Stomach smooth muscle (tissue), 2 donors: Measurements from ENCODE around the gene HOXC13.

ENCODE experiments used
- H3K27ac ChIP-seq: one replicate; pipeline ENCODE4 v1.7.0; 2013; ENCODE audit warnings: mild to moderate bottlenecking, low read length, inconsistent platforms
- H3K27me3 ChIP-seq, 2 donors: one replicate each; pipeline ENCODE4 v1.7.0; 2013; ENCODE audit warnings: low read length in 2 of 2; ENCODE audit not compliant: insufficient read depth in 2 of 2, control insufficient read depth in 1 of 2
- H3K36me3 ChIP-seq, 2 donors: one replicate each; pipeline ENCODE4 v1.7.0; 2013; ENCODE audit warnings: low read length in 2 of 2; ENCODE audit not compliant: control insufficient read depth in 2 of 2, insufficient read depth in 2 of 2
- H3K4me1 ChIP-seq: one replicate; pipeline ENCODE4 v1.7.0; 2013; ENCODE audit warnings: low read length; ENCODE audit not compliant: control insufficient read depth, insufficient read depth
- H3K4me3 ChIP-seq, 2 donors: one replicate each; pipeline ENCODE4 v1.7.0; 2013; ENCODE audit warnings: low read length in 2 of 2
- H3K9ac ChIP-seq, 2 donors: one replicate each; pipeline ENCODE4 v1.7.0; 2013; ENCODE audit warnings: low read length in 2 of 2, mild to moderate bottlenecking in 1 of 2
- H3K9me3 ChIP-seq, 2 donors: one replicate each; pipeline ENCODE4 v1.7.0; 2013; ENCODE audit warnings: low read length in 2 of 2; ENCODE audit not compliant: control insufficient read depth in 2 of 2
- donor health status: healthy.
- donor health status: Pancreatic carcinoma.

The HOXC13 gene

DNA sequence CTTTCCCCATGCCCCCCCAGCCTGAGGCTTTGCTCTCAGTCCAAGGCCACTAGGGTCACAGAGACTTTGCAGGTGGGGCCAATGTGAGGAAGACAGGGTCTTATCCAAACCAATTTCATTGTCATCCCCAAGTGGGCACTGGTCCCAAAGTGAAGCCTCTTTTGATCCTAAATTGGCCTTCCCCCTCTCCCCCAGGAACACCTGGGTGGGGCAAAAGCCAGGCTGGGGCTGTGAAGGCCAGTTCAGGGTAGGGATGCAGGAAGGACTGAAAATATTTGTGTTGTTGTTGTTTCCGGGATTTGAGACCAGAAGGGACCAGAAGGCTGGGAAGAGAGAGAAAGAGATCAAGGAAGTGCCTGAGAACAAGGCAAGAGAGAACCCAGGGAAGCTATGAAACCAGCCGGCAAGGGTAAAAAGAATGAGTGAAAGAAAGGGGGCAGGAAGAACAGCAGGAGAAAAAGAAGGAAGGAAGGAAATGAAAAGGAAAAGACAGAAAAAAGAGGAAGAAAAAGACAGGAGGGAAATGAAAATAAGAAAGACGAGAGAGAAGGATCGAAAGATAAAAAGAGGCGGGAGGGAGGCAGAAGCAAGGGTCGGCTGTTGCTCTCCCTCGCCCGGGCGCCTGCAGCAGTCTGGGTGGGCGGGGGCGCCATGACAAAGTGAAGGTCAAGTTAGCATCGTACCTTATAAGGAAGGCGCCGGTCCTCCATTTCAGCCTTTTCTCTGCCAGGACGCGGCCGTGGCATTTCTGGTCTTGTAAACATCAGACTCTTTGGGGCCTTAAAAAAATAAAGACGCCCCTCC is 26.9 kb downstream of the HOXC13 start:
- Histone ChIP-seq H3K9ac (no peak overlapping the region), H3K36me3 (no peaks in the 10 kb centered on the region), H3K27ac (no peak overlapping the region), H3K4me1 (peaks cover 9% of the 10 kb centered on the region), H3K27me3 (peaks cover 96 to 100% of the 10 kb centered on the region in 2 donors), H3K9me3 (peaks cover 0 to 2% of the 10 kb centered on the region in 2 donors), H3K4me3 (no peak overlapping the region)

DNA sequence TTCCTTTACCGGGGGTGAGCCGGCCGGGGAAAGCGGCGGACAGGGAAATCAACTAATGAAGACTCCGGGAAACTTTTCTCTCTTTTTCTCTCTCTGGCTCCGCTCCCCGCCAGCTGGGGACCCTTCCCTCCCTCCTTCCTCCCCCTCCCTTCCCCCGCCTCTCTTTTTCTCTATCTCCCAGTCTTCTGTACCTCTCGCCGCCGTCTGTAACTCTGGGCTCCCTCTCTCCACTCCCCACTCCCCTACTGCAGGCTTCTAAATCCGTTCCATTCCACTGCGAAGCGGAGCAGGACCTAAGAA is 27.4 kb downstream of the HOXC13 start:
- Histone ChIP-seq H3K9ac (no peak overlapping the region), H3K36me3 (no peaks in the 10 kb centered on the region), H3K27me3 (peaks cover 96 to 100% of the 10 kb centered on the region in 2 donors), H3K9me3 (peaks cover 0 to 2% of the 10 kb centered on the region in 2 donors), H3K4me3 (no peak overlapping the region), H3K4me1 (peaks cover 7% of the 10 kb centered on the region), H3K27ac (no peak overlapping the region)

DNA sequence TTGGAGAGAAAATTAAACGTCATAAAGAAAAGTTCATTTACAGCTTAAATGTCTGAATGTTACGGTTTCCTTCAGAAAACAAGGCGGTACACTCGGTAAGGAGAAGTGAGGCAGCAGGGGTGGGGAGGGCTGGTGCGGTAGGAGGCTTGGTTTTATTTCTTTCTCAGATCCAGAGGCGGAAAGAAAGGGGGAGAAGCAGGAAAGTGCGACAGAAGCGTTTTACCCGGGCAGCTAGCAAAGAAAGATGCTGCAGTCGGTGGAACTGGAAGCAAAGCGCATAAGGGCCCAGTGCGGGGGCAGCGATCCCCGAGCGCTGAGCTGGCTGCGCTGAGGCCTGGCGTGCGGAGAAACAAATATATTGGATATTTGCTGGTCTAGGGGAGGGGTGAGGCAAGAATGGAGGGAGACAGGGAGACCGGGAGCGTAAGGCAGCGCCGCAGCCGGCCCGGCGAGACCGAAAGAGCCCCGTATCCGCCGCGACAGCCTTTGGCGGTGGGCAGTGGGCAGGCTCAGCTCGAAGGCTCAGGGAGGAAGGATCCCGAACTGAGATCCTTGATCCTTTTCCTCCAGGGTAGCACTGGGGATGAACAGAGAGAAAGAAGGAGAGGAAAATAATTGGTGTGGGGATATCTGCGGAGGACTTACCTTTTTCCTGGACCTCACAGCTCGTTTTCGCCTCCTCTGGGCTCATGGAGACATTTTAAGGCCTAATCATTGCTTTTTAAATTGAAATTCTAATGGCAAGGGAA is 27.9 kb downstream of the HOXC13 start:
- Histone ChIP-seq H3K27ac (no peak overlapping the region), H3K9ac (no peak overlapping the region), H3K4me3 (peak overlapping the region in 1 of 2 donors; percentile 15), H3K27me3 (peaks cover 96 to 100% of the 10 kb centered on the region in 2 donors), H3K36me3 (no peaks in the 10 kb centered on the region), H3K9me3 (peaks cover 0 to 2% of the 10 kb centered on the region in 2 donors), H3K4me1 (peaks cover 6% of the 10 kb centered on the region)

DNA sequence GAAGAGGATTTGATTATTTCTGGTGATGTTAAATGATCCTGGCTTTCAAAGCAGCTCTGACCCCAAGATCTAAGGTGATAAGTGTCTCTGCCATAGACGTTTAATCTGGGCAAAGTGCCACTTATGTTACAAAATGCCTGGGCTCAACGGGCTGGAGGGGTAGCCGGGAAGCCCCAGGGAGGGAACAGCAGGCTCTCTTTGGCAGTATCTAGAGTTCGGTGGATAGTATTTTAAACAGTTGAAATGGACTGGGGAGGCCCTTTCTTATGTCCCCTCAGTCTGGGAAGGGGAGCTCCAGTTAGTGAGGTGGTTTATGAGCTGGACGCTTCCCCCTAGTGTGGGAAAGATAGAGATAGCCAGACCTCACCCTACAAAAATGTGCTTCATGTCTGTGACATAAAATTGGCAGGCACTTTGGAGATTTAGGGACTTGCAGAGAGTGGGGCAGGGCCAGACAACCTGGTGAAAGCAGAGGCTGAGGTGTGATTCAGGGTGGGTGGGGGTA is 28.8 kb downstream of the HOXC13 start:
- Histone ChIP-seq H3K27me3 (peaks cover 97 to 100% of the 10 kb centered on the region in 2 donors), H3K27ac (no peak overlapping the region)

DNA sequence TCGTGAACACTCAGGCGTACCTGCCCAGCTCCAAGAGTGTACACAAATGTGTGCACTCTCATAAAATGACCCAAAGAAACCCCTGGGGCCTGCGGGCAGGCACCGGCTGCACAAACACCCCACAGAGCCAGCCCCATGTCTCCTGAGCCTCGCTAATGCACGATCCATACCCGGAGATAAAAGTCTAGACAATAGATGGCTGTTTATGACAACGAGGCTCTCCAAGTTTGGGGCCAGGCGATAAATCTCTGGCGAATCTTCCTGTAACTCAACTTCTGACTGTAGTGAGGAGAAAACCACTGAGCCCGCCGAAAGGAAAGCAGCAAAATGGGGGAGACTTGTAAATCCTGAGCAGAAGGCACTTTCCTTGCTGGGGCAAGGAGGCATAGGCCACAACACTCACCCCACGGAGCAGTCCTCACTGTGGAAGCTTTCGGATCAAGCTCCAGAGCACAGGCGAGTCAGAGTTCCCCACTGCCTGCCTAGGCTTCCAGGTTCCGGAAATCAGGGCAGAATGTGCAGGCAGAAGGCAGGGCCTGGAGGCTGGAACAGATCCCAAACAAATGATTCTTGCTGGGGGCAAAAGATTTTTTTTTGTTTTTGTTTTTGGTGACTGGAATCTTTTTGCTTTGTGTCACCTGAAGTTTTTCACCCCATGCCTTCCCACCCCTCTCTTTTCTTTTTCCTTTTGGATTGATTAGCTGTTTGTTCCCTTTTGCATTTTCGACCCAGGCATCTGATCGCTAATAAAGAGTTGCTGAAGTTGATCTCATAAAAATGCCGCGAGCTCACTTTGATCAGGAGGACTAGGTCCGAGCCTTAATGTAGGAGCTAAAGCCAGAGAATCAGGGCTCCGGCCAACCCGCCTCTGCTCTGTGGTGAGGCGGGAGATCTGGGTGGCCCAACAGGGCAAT is 29.8 kb downstream of the HOXC13 start:
- peaks cover 98 to 100% of the 10 kb centered on the region in 2 donors for H3K27me3 ChIP-seq
- peaks cover 6% of the 10 kb centered on the region for H3K4me1 ChIP-seq
- H3K9ac ChIP-seq: no peak overlapping the region
- H3K36me3 ChIP-seq: no peaks in the 10 kb centered on the region
- H3K4me3 ChIP-seq: no peak overlapping the region
- no peak overlapping the region for H3K27ac ChIP-seq
- peaks cover 0 to 2% of the 10 kb centered on the region in 2 donors for H3K9me3 ChIP-seq

More for the DNA sequence above, 28.8 kb downstream of the HOXC13 start:
- no peak overlapping the region for H3K4me3 ChIP-seq
- H3K9ac ChIP-seq: no peak overlapping the region
- H3K4me1 ChIP-seq: peaks cover 6% of the 10 kb centered on the region
- H3K36me3 ChIP-seq: no peaks in the 10 kb centered on the region
- H3K9me3 ChIP-seq: peaks cover 0 to 2% of the 10 kb centered on the region in 2 donors

DNA sequence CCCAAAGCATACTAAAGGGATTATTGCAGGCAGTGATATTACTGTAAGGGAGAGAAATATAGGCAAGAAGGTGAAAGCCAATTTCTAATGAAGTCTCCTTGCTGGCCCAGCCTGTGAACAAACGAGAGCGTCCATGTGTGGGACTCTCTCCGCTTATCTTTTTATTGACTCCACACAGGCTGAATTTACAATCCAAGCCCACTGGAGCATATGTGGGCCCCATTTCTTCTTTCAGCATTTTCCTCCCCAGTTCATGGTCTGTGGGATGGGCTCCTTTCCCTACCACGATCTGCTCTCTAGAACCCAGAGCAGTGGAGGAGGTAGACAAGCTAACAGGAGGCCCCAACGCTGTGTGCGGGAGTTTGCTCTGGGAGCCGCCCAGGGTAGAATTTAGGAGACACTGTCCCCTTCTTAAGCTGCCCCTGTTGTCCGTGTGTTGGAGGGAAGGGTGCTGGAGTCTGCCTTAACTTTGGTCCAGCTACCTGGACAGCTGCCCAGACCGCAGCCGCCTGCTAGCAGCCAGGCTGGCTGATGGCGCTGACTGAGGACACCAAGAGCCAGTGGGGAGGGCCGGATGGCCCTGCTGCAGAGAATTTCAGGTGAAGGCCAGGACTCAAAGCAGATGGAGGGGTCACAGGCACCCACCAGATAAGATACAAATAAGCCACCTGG is 31.1 kb downstream of the HOXC13 start:
- Histone ChIP-seq H3K4me3 (no peak overlapping the region), H3K9ac (no peak overlapping the region), H3K36me3 (no peaks in the 10 kb centered on the region), H3K4me1 (peaks cover 11% of the 10 kb centered on the region), H3K27me3 (peaks cover 94 to 100% of the 10 kb centered on the region in 2 donors), H3K27ac (no peak overlapping the region), H3K9me3 (no peaks in the 10 kb centered on the region)

DNA sequence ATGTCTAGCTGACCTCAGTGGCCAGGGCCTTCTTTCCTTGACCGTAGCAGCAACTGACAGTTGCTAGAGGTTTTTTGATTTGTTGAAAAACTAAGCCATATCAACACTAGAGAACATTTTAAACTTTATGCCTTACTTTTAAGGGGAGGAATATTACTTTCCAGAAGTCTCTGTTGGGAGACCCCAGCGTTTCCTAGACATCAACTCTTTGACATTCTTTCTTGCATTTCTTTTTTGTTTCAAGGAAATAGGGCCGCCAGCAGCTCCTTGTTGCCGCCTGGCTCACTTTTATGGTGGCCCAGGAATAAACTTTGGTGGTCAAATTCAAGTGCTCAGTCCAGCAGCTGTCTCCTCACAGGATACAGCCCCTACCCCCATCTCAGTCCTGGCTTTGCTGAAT is 31.8 kb downstream of the HOXC13 start:
- peaks cover 88 to 98% of the 10 kb centered on the region in 2 donors for H3K27me3 ChIP-seq
- H3K27ac ChIP-seq: no peak overlapping the region
- H3K4me1 ChIP-seq: peaks cover 17% of the 10 kb centered on the region
- no peak overlapping the region for H3K9ac ChIP-seq
- no peaks in the 10 kb centered on the region for H3K9me3 ChIP-seq
- H3K36me3 ChIP-seq: no peaks in the 10 kb centered on the region
- H3K4me3 ChIP-seq: no peak overlapping the region

DNA sequence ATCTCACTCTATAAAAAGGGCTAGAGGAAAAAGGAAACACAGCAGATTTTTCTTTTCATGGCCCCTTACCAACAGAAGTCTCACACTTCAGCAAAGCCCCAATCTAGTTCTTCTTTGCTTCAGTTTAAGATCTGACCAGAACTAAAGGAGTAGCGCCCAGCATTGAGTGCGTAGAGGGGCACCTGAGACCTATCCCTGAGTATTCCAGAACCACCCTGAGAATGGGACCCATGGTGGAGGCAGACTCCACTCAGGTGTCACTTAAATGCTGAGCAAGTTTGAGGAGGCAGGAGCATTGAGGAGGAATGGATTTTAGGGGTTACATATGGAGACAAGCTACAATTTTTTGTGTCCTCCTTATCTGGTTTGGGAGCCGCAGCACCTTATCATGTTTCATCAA is 32.5 kb downstream of the HOXC13 start:
- Histone ChIP-seq H3K27me3 (peaks cover 88 to 98% of the 10 kb centered on the region in 2 donors), H3K9ac (no peak overlapping the region), H3K36me3 (no peaks in the 10 kb centered on the region), H3K9me3 (no peaks in the 10 kb centered on the region), H3K4me3 (no peak overlapping the region), H3K4me1 (peaks cover 18% of the 10 kb centered on the region), H3K27ac (no peak overlapping the region)

DNA sequence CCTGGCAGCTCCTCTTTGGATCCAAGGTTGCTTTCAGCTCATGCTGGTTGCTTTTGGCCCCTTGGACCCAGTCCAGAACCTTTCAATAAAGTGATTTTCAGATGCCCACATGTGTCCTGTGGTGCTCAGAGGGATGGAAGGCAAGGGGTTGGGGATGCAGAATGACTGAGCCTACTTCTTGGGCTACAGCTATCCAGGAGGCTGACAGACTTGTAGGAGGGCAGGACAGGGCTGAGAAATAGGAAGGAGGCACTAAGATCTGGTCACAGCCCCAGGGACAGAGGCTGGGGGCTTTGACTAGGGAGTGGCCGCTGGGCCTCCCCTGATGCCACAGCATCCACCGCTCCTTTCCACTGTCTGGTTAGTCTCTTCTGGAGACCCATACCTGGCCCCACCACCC is 33.1 kb downstream of the HOXC13 start:
- no peaks in the 10 kb centered on the region for H3K36me3 ChIP-seq
- no peak overlapping the region for H3K4me3 ChIP-seq
- no peak overlapping the region for H3K9ac ChIP-seq
- H3K27me3 ChIP-seq: peaks cover 88 to 98% of the 10 kb centered on the region in 2 donors
- no peak overlapping the region for H3K27ac ChIP-seq
- H3K9me3 ChIP-seq: no peaks in the 10 kb centered on the region
- H3K4me1 ChIP-seq: peaks cover 14% of the 10 kb centered on the region
